Measurements from ENCODE around the gene MLXIP. TPM values are rescaled to one million over a fixed set of nuclear protein-coding genes. Genes with fewer than 3 reads are reported as not detected.
"Not testable (repeated sequence)": the region's sequence is repeated elsewhere in the genome, so short reads cannot be mapped to it uniquely, and the experiment has no call there.

Gene MLXIP
- polyA plus RNA-seq, 6 donors from 2014 or later = 8.5 to 30.4 (median 11.0) TPM

- no peak for ATAC-seq (ENCODE audit: low read depth in 2 of 2)
- DNase-seq = no peak
- H3K4me3 Mint-ChIP-seq = no peak overlapping the region
These were observed 35.6 kb upstream of the MLXIP start for GRCh38 chr12:122042910-122043309.

DNA sequence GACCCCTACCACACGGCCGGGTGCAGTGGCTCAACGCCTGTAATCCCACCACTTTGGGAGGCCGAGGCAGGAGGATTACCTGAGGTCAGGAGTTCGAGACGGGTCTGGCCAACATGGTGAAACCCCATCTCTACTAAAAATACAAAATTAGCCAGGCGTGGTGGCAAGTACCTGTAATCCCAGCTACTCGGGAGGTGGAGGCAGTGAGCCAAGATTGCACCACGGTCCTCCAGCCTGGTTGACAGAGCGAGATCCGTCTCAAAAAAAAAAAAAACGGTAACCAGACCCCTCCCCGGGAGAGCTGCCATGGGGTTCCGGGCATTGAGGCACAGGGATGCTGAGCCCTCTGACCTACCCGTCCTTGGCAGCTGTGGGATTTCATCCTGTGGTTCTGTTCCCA is 35.1 kb upstream of the MLXIP start:
- H3K27ac Mint-ChIP-seq = no peak overlapping the region
- no peak for ATAC-seq (ENCODE audit: low read depth in 2 of 2)
- no peaks in the 10 kb centered on the region for H3K27me3 Mint-ChIP-seq
- peaks cover 0 to 4% (median 3%) of the 10 kb centered on the region in 3 donors for H3K4me1 Mint-ChIP-seq
- no peak overlapping the region for H3K4me3 Mint-ChIP-seq
- peaks cover 8% of the 10 kb centered on the region in 2 donors for H3K36me3 Mint-ChIP-seq
- no peak for DNase-seq
- no peaks in the 10 kb centered on the region for H3K9me3 Mint-ChIP-seq

More at GRCh38 chr12:122042910-122043309, 35.6 kb upstream of the MLXIP start:
- Mint-ChIP-seq H3K27ac (peak overlapping the region in 2 of 6 donors; percentile 56 to 76), H3K4me1 (peaks cover 0 to 4% (median 3%) of the 10 kb centered on the region in 3 donors), H3K27me3 (no peaks in the 10 kb centered on the region), H3K36me3 (peaks cover 8% of the 10 kb centered on the region in 2 donors), H3K9me3 (no peaks in the 10 kb centered on the region)

GRCh38 chr12:122045262-122045661 is 33.3 kb upstream of the MLXIP start:
- ATAC-seq (ENCODE audit: low read depth in 2 of 2) = no peak
- H3K27ac Mint-ChIP-seq = peak overlapping the region in 1 of 6 donors; percentile 46

GRCh38 chr12:122046145-122046544 is 32.4 kb upstream of the MLXIP start:
- Mint-ChIP-seq H3K36me3 (peaks cover 8% of the 10 kb centered on the region in 2 donors), H3K9me3 (no peaks in the 10 kb centered on the region), H3K27ac (peak overlapping the region in 2 of 6 donors; percentile 18 to 28), H3K4me3 (no peak overlapping the region), H3K27me3 (no peaks in the 10 kb centered on the region), H3K4me1 (peaks cover 0 to 2% (median 0%) of the 10 kb centered on the region in 3 donors)
- DNase-seq (no peak), ATAC-seq (ENCODE audit: low read depth in 2 of 2) (no peak)

More at GRCh38 chr12:122045262-122045661, 33.3 kb upstream of the MLXIP start:
- Mint-ChIP-seq H3K27me3 (no peaks in the 10 kb centered on the region), H3K36me3 (peaks cover 8% of the 10 kb centered on the region in 2 donors), H3K4me3 (no peak overlapping the region), H3K9me3 (no peaks in the 10 kb centered on the region), H3K4me1 (peaks cover 0 to 5% (median 3%) of the 10 kb centered on the region in 3 donors)
- no peak for DNase-seq

DNA sequence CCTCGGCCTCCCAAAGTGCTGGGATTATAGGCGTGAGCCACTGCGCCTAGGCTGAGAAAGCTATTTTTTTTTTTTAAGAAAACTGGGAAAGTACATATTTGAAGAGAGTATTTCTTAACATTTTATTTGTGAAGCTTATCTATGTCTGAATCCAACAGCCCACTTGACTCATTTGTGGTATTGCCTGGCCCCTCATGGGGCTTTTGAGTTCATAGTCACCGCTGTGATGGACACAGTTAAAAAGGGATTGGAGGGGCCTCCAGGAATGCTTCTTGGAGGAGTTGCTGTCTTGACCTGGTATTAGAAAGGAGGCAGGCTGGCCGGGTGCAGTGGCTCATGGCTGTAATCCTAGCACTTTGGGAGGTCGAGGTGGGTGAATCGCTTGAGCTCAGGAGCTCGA is 30.4 kb upstream of the MLXIP start:
- Mint-ChIP-seq H3K36me3 (peaks cover 8% of the 10 kb centered on the region in 2 donors), H3K27me3 (no peaks in the 10 kb centered on the region)

DNA sequence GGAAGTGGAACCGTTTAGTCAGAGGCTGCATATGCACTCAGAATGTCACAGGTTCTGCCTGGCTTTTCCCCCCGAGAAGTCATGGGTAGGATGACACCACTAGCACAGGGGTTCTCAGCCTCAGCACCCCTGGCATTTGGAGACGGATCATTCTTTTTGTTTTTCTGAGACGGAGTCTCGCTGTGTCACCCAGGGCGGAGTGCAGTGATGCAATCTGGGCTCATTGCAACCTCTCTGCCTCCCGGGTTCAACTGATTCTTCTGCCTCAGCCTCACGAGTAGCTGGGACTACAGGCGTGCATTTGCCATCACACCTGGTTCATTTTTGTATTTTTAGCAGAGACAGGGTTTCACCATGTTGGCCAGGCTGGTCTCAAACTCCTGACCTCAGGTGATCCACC is 28.7 kb upstream of the MLXIP start:
- no peak for DNase-seq
- Mint-ChIP-seq H3K27me3 (no peaks in the 10 kb centered on the region), H3K36me3 (peaks cover 4 to 8% of the 10 kb centered on the region in 2 donors), H3K4me1 (peaks cover 0 to 9% (median 7%) of the 10 kb centered on the region in 3 donors), H3K27ac (peak overlapping the region in 2 of 6 donors; percentile 42 to 62), H3K9me3 (no peaks in the 10 kb centered on the region), H3K4me3 (no peak overlapping the region)
- ATAC-seq (ENCODE audit: low read depth in 2 of 2) = no peak

More for the DNA sequence above, 30.4 kb upstream of the MLXIP start:
- ATAC-seq (ENCODE audit: low read depth in 2 of 2) = no peak
- Mint-ChIP-seq H3K9me3 (no peaks in the 10 kb centered on the region), H3K4me1 (peaks cover 0 to 2% (median 0%) of the 10 kb centered on the region in 3 donors), H3K27ac (peak overlapping the region in 2 of 6 donors; percentile 24 to 67), H3K4me3 (no peak overlapping the region)
- DNase-seq = no peak

DNA sequence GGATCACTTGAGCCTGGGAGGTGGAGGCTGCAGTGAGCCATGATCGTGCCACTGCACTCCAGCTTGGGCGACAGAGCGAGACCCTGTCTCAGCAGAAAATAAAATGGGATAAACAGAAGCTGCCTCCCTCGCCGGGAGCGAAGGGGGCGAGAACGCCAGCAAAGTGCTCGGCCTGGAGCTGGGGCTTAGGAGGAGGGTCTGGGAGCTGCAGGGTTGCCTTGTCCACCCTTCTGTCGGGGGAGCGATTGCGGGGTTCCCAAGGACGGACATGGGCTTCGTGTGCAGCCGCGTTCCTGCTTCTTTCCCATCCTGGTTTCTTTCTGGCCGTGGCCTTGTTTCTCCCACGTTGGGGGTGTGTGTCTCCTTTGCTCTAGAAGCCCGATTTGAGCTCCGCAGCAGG is 27.9 kb upstream of the MLXIP start:
- Mint-ChIP-seq H3K4me1 (peaks cover 0 to 9% (median 7%) of the 10 kb centered on the region in 3 donors), H3K27ac (peak overlapping the region in 2 of 6 donors; percentile 47 to 85), H3K27me3 (no peaks in the 10 kb centered on the region), H3K36me3 (no peaks in the 10 kb centered on the region), H3K9me3 (no peaks in the 10 kb centered on the region), H3K4me3 (no peak overlapping the region)
- no peak for ATAC-seq (ENCODE audit: low read depth in 2 of 2)
- DNase-seq = no peak

DNA sequence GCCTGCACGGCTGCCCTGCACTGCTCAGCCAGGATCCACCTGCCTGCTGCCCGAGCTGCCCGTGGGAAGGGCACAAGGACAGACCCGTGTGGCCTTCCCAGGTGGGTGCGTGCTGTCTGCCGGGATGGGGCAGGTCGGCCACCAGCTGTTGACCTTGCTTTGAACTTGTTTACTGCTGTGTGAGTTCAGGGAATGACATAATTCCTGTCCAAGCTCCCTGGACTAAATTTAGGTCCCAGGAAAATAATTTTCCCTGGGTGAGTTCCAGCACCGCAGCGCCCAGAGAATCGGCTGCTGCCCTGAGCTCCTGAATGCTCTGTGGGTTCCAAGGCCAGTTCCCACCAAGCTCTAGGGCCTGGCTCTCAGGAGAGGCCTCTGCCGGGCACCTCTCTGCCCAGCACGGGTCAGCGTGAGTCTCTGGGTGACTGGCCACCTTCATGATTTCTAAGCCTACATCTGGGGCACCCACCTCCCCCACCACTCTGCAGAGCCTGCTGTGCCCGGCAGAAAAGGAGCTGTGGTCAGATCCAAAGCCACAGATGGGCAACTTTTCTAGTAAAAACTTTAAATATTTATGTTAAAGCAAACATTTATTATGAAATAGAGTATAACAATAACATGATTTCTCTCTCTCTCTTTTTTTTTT is 27.2 kb upstream of the MLXIP start:
- H3K4me1 Mint-ChIP-seq = peaks cover 0 to 9% (median 7%) of the 10 kb centered on the region in 3 donors
- peak overlapping the region in 3 of 6 donors; percentile 24 to 91 (median 37) for H3K27ac Mint-ChIP-seq
- no peaks in the 10 kb centered on the region for H3K27me3 Mint-ChIP-seq
- no peaks in the 10 kb centered on the region for H3K9me3 Mint-ChIP-seq
- no peak for ATAC-seq (ENCODE audit: low read depth in 2 of 2)
- H3K36me3 Mint-ChIP-seq = no peaks in the 10 kb centered on the region
- DNase-seq = no peak
- no peak overlapping the region for H3K4me3 Mint-ChIP-seq

- H3K9me3 Mint-ChIP-seq = no peaks in the 10 kb centered on the region
- DNase-seq (no peak), ATAC-seq (ENCODE audit: low read depth in 2 of 2) (no peak)
- H3K36me3 Mint-ChIP-seq = peaks cover 0 to 8% of the 10 kb centered on the region in 2 donors
- peaks cover 5 to 13% (median 9%) of the 10 kb centered on the region in 3 donors for H3K4me1 Mint-ChIP-seq
- H3K4me3 Mint-ChIP-seq = no peak overlapping the region
- H3K27ac Mint-ChIP-seq = peak overlapping the region in 2 of 6 donors; percentile 8 to 49
- H3K27me3 Mint-ChIP-seq = no peaks in the 10 kb centered on the region
These were observed 26.3 kb upstream of the MLXIP start for GRCh38 chr12:122052285-122052684.

DNA sequence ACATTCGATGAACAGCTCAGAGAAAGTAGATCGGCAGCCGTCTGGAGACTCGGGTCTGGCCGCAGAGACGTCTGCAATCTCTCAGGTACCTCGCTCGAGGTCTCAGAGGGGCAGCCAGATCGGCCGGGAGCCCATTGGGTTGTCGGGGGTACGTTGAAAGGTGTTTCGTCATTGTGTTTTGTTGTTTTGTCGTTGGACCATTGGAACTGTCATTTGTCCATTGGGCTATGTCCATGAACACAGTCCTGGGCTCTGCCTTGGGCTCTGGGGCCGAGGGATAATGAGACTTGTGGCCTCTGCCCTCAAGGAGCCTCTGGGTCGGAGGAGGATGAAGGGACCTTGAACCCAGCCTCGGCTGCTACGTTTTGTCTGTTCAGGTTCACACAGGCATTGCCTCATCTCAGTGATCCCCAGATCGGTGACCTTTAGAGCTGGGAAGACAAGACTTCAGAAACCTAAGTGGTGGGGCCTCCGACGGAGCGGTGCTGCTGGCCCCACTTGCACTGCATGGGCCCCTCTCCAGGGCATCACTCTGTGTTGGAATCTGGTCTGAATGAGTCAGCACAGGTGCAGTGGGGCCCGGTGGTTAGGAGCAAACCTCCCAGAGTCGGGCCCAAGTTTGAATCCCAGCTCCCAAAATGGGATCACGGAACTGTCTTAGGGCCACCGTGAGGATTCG is 23.6 kb upstream of the MLXIP start:
- ATAC-seq (ENCODE audit: low read depth in 2 of 2) (no peak), DNase-seq (no peak)
- Mint-ChIP-seq H3K27ac (peak overlapping the region in 1 of 6 donors; percentile 42), H3K4me1 (peaks cover 5 to 17% (median 7%) of the 10 kb centered on the region in 3 donors), H3K27me3 (no peaks in the 10 kb centered on the region), H3K9me3 (no peaks in the 10 kb centered on the region), H3K36me3 (peaks cover 0 to 12% of the 10 kb centered on the region in 2 donors), H3K4me3 (no peak overlapping the region)

DNA sequence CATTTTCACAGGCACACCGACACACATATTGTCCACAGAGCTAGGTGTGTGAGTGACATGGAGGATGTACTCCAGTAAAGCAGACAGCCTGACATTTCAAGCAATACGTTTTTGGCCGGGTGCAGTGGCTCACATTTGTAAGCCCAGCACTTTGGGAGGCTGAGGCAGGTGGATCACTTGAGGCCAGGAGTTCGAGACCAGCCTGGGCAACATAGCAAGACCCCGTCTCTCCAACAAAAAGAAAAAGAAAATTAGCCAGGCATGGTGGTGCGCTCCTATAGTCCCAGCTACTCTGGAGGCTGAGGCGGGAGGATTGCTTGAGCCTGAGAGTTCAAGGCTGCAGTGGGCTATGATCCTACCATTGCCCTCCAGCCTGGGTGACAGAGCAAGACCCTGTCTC is 22.1 kb upstream of the MLXIP start:
- Mint-ChIP-seq H3K4me1 (peaks cover 5 to 17% (median 7%) of the 10 kb centered on the region in 3 donors), H3K4me3 (peak overlapping the region in 1 of 8 donors; percentile 5), H3K27ac (peak overlapping the region in 3 of 6 donors; percentile 47 to 79 (median 64)), H3K36me3 (peaks cover 0 to 12% of the 10 kb centered on the region in 2 donors)
- ATAC-seq (ENCODE audit: low read depth in 2 of 2); H3K27me3 Mint-ChIP-seq; H3K9me3 Mint-ChIP-seq; DNase-seq: not testable (repeated sequence)

DNA sequence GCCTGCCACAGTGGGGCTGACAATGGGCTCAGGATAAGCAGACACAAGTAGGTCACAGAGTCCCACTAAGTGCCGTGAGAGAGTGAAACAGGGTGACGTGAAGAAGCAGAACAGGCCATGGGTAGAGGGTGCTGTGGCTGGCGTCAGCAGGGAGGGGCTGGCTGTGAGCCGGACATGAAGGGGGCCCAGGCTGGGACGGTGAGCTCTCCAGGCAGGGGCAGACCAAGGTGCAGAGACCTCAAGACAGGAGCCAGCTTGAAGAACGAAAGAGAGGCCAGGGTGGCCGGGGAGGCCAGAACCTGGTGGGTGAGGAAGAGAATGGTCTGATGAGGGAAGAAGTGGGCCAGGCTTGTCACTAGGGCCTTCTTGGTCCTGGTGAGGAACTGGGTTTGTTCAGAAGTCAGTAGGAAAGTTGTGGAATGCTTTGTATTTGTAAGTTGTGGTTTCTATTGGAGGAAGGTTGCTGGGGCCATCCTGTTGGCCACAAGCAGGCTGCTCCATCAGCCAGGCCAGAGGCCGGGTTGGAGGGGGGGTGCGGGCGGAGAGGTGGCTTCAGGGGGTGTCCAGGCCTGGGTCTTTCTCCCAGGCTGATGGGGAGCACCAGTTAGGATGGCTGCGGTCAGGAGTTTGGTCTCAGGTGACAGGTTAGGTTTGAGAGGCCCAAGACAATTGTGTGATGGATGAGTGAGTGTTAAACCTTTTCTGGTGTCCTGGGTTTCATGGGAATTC is 21.4 kb upstream of the MLXIP start:
- Mint-ChIP-seq H3K4me3 (peak overlapping the region in 1 of 8 donors; percentile 34), H3K27ac (peak overlapping the region in 3 of 6 donors; percentile 44 to 86 (median 64)), H3K4me1 (peaks cover 5 to 17% (median 7%) of the 10 kb centered on the region in 3 donors), H3K27me3 (no peaks in the 10 kb centered on the region), H3K36me3 (peaks cover 4 to 12% of the 10 kb centered on the region in 2 donors), H3K9me3 (no peaks in the 10 kb centered on the region)
- ATAC-seq (ENCODE audit: low read depth in 2 of 2) (no peak), DNase-seq (no peak)

DNA sequence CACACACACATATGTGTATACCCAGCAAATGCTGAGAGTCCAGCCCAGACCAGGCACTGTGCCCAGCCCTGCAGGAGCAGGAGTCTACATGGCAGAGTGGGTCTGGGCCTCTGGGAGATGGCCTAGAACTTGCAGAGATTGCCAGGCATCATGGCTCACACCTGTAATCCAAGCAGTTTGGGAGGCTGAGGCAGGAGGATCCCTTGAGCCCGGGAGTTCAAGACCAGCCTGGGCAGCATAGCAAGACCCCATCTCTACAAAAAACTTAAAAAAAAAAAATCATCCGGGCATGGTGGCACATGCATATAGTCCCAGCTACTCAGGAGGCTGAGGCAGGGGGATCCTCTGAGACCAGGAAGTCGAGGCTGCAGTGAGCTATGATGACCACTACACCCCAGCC is 20.8 kb upstream of the MLXIP start:
- peaks cover 6 to 19% (median 9%) of the 10 kb centered on the region in 3 donors for H3K4me1 Mint-ChIP-seq
- no peaks in the 10 kb centered on the region for H3K9me3 Mint-ChIP-seq
- H3K27ac Mint-ChIP-seq = peak overlapping the region in 3 of 6 donors; percentile 38 to 64 (median 42)
- peak overlapping the region in 1 of 8 donors; percentile 16 for H3K4me3 Mint-ChIP-seq
- DNase-seq = no peak
- peaks cover 4 to 12% of the 10 kb centered on the region in 2 donors for H3K36me3 Mint-ChIP-seq
- ATAC-seq (ENCODE audit: low read depth in 2 of 2) = no peak
- no peaks in the 10 kb centered on the region for H3K27me3 Mint-ChIP-seq

Data from naive B cell (primary cell).